ENCODE measurements around the gene PNMA1. TPM values are rescaled to one million over a fixed set of nuclear protein-coding genes. Genes with fewer than 3 reads are reported as not detected.

PNMA1 gene
- 10 to 100 TPM; 10.8 to 23.5 (median 14.6) TPM for polyA plus RNA-seq
- long read RNA-seq, donor 1 = 0 reads
- long read RNA-seq, donor 2, transcript PNMA1-201 (1 exons, 2,590 nt) = major isoform, 14 of 14 reads
- long read RNA-seq, donor 2, partial matches to known transcripts = 0 of 14 reads
- long read RNA-seq, donor 2, other reads (novel, unspliced or antisense) = 0 of 14 reads
- long read RNA-seq, donor 3, transcript PNMA1-201 (1 exons, 2,590 nt) = major isoform, 44 of 44 reads
- long read RNA-seq, donor 3, partial matches to known transcripts = 0 of 44 reads
- long read RNA-seq, donor 3, other reads (novel, unspliced or antisense) = 0 of 44 reads
- long read RNA-seq, donor 4, transcript PNMA1-201 (1 exons, 2,590 nt) = major isoform, 5 of 5 reads
- long read RNA-seq, donor 4, partial matches to known transcripts = 0 of 5 reads
- long read RNA-seq, donor 4, other reads (novel, unspliced or antisense) = 0 of 5 reads
- long read RNA-seq, donor 5, transcript PNMA1-201 (1 exons, 2,590 nt) = major isoform, 6 of 6 reads
- long read RNA-seq, donor 5, partial matches to known transcripts = 0 of 6 reads
- long read RNA-seq, donor 5, other reads (novel, unspliced or antisense) = 0 of 6 reads
- long read RNA-seq, donor 6, transcript PNMA1-201 (1 exons, 2,590 nt) = major isoform, 31 of 31 reads
- long read RNA-seq, donor 6, partial matches to known transcripts = 0 of 31 reads
- long read RNA-seq, donor 6, other reads (novel, unspliced or antisense) = 0 of 31 reads
- long read RNA-seq, donor 7 = 0 reads
- long read RNA-seq, donor 8, partial matches to known transcripts = 0 of 3 reads
- long read RNA-seq, donor 8, other reads (novel, unspliced or antisense) = 0 of 3 reads
- long read RNA-seq, donor 9, transcript PNMA1-201 (1 exons, 2,590 nt) = major isoform, 7 of 7 reads
- long read RNA-seq, donor 9, partial matches to known transcripts = 0 of 7 reads
- long read RNA-seq, donor 9, other reads (novel, unspliced or antisense) = 0 of 7 reads
- long read RNA-seq, donor 10, transcript PNMA1-201 (1 exons, 2,590 nt) = major isoform, 81 of 81 reads
- long read RNA-seq, donor 10, partial matches to known transcripts = 0 of 81 reads
- long read RNA-seq, donor 10, other reads (novel, unspliced or antisense) = 0 of 81 reads

GRCh38 chr14:73713803-73714655, at the start of gene PNMA1:
PNMA1 (minus strand) TSS chr14:73714384; CDS start chr14:73713639, 745 bp downstream.
- Histone ChIP-seq H3K4me3 (ENCODE audit: low read depth in 1 of 3, low read length in 3 of 3) (peak within 1 kb of the TSS; percentile 60 to 87 (median 75)), H3K9me3 (ENCODE audit: control insufficient read depth in 2 of 2, insufficient read depth in 1 of 2, low read depth in 1 of 2, low read length in 1 of 2) (no peaks in the 10 kb centered on the region), H3K4me1 (ENCODE audit: control insufficient read depth in 3 of 3, insufficient read depth in 2 of 3, low read depth in 1 of 3, low read length in 2 of 3) (peaks cover 0 to 33% (median 8%) of the 10 kb centered on the region in 3 donors), H3K27me3 (ENCODE audit: control insufficient read depth in 3 of 3, insufficient read depth in 3 of 3, low read length in 3 of 3) (peaks cover 0 to 10% (median 0%) of the 10 kb centered on the region in 3 donors), H3K27ac (ENCODE audit: low read depth in 1 of 3, low read length in 2 of 3) (peak within 1 kb of the TSS; percentile 69 to 91 (median 87)), H3K36me3 (ENCODE audit: control insufficient read depth in 3 of 3, insufficient read depth in 2 of 3, low read depth in 1 of 3, low read length in 3 of 3) (peaks cover 13 to 29% (median 17%) of the 10 kb centered on the region in 3 donors)
- FAIRE-seq (no peak), DNase-seq (peak; percentile 81 to 89)
- 0% methylated on average over 80 to 113 of the region's 113 CpGs for WGBS, 3 donors

- Histone ChIP-seq H3K36me3 (ENCODE audit: control insufficient read depth in 3 of 3, insufficient read depth in 2 of 3, low read depth in 1 of 3, low read length in 3 of 3) (peaks cover 0 to 14% (median 2%) of the 10 kb centered on the region in 3 donors), H3K27ac (ENCODE audit: low read depth in 1 of 3, low read length in 2 of 3) (peak overlapping the region in 2 of 3 donors; percentile 52 to 97), H3K4me1 (ENCODE audit: control insufficient read depth in 3 of 3, insufficient read depth in 2 of 3, low read depth in 1 of 3, low read length in 2 of 3) (peaks cover 18 to 50% (median 44%) of the 10 kb centered on the region in 3 donors), H3K4me3 (ENCODE audit: low read depth in 1 of 3, low read length in 3 of 3) (no peak overlapping the region), H3K9me3 (ENCODE audit: control insufficient read depth in 2 of 2, insufficient read depth in 1 of 2, low read depth in 1 of 2, low read length in 1 of 2) (no peaks in the 10 kb centered on the region), H3K27me3 (ENCODE audit: control insufficient read depth in 3 of 3, insufficient read depth in 3 of 3, low read length in 3 of 3) (no peaks in the 10 kb centered on the region)
- no peak for FAIRE-seq
- 34 to 69% (median 35%) methylated on average over 3 of the region's 3 CpGs for WGBS, 3 donors
- DNase-seq = peak in 1 of 2 donors; percentile 65
Measured at GRCh38 chr14:73763396-73763795, 49.2 kb upstream of the PNMA1 start.

DNA sequence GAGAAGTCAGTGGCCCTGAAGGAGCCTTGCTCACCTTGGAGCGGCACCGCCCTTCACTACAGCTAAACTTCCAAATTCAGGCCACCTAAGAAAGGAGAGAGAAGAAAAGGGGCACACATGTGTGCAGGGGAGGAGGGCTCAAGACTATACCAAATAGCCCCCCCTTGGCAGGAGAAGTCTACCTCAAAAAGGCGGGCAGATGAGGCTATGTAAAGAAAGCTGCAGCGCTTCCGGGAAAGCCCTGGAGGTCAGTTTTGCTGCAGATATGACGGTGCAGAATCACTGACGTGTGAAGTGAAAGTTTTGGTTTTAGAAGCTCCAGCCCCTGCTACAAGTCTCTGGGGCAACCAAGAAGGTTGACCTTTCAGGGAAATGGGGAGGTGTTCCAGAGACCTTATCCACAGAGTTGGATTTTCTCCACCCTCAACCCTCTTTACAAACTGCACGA, 48.2 kb upstream of the PNMA1 start:
- no peak overlapping the region for H3K4me3 ChIP-seq (ENCODE audit: low read depth in 1 of 3, low read length in 3 of 3)
- H3K27ac ChIP-seq (ENCODE audit: low read depth in 1 of 3, low read length in 2 of 3) = peak overlapping the region; percentile 52 to 97 (median 62)
- 20 to 42% (median 29%) methylated on average over 8 of the region's 8 CpGs for WGBS, 3 donors
- H3K4me1 ChIP-seq (ENCODE audit: control insufficient read depth in 3 of 3, insufficient read depth in 2 of 3, low read depth in 1 of 3, low read length in 2 of 3) = peaks cover 19 to 60% (median 54%) of the 10 kb centered on the region in 3 donors
- no peak for FAIRE-seq
- no peaks in the 10 kb centered on the region for H3K9me3 ChIP-seq (ENCODE audit: control insufficient read depth in 2 of 2, insufficient read depth in 1 of 2, low read depth in 1 of 2, low read length in 1 of 2)
- no peaks in the 10 kb centered on the region for H3K27me3 ChIP-seq (ENCODE audit: control insufficient read depth in 3 of 3, insufficient read depth in 3 of 3, low read length in 3 of 3)
- DNase-seq = peak; percentile 66 to 70
- peaks cover 0 to 20% (median 2%) of the 10 kb centered on the region in 3 donors for H3K36me3 ChIP-seq (ENCODE audit: control insufficient read depth in 3 of 3, insufficient read depth in 2 of 3, low read depth in 1 of 3, low read length in 3 of 3)

GRCh38 chr14:73761618-73762355, 47.6 kb upstream of the PNMA1 start:
- no peaks in the 10 kb centered on the region for H3K9me3 ChIP-seq (ENCODE audit: control insufficient read depth in 2 of 2, insufficient read depth in 1 of 2, low read depth in 1 of 2, low read length in 1 of 2)
- WGBS, 3 donors = 17 to 33% (median 23%) methylated on average over 2 of the region's 2 CpGs
- H3K27me3 ChIP-seq (ENCODE audit: control insufficient read depth in 3 of 3, insufficient read depth in 3 of 3, low read length in 3 of 3) = no peaks in the 10 kb centered on the region
- no peak for DNase-seq
- H3K36me3 ChIP-seq (ENCODE audit: control insufficient read depth in 3 of 3, insufficient read depth in 2 of 3, low read depth in 1 of 3, low read length in 3 of 3) = peaks cover 0 to 17% (median 2%) of the 10 kb centered on the region in 3 donors
- peaks cover 20 to 66% (median 54%) of the 10 kb centered on the region in 3 donors for H3K4me1 ChIP-seq (ENCODE audit: control insufficient read depth in 3 of 3, insufficient read depth in 2 of 3, low read depth in 1 of 3, low read length in 2 of 3)
- H3K27ac ChIP-seq (ENCODE audit: low read depth in 1 of 3, low read length in 2 of 3) = peak overlapping the region; percentile 52 to 97 (median 62)
- H3K4me3 ChIP-seq (ENCODE audit: low read depth in 1 of 3, low read length in 3 of 3) = no peak overlapping the region
- FAIRE-seq = no peak

GRCh38 chr14:73760598-73761586, 46.7 kb upstream of the PNMA1 start:
- DNase-seq (no peak), FAIRE-seq (no peak)
- H3K4me1 ChIP-seq (ENCODE audit: control insufficient read depth in 3 of 3, insufficient read depth in 2 of 3, low read depth in 1 of 3, low read length in 2 of 3) = peaks cover 25 to 75% (median 59%) of the 10 kb centered on the region in 3 donors
- peak overlapping the region; percentile 95 to 97 (median 95) for H3K27ac ChIP-seq (ENCODE audit: low read depth in 1 of 3, low read length in 2 of 3)
- H3K9me3 ChIP-seq (ENCODE audit: control insufficient read depth in 2 of 2, insufficient read depth in 1 of 2, low read depth in 1 of 2, low read length in 1 of 2) = no peaks in the 10 kb centered on the region
- peak overlapping the region in 2 of 3 donors; percentile 16 to 48 for H3K4me3 ChIP-seq (ENCODE audit: low read depth in 1 of 3, low read length in 3 of 3)
- peaks cover 0 to 23% (median 0%) of the 10 kb centered on the region in 3 donors for H3K36me3 ChIP-seq (ENCODE audit: control insufficient read depth in 3 of 3, insufficient read depth in 2 of 3, low read depth in 1 of 3, low read length in 3 of 3)
- 43 to 50% (median 45%) methylated on average over 13 of the region's 13 CpGs for WGBS, 3 donors
- no peaks in the 10 kb centered on the region for H3K27me3 ChIP-seq (ENCODE audit: control insufficient read depth in 3 of 3, insufficient read depth in 3 of 3, low read length in 3 of 3)

DNA sequence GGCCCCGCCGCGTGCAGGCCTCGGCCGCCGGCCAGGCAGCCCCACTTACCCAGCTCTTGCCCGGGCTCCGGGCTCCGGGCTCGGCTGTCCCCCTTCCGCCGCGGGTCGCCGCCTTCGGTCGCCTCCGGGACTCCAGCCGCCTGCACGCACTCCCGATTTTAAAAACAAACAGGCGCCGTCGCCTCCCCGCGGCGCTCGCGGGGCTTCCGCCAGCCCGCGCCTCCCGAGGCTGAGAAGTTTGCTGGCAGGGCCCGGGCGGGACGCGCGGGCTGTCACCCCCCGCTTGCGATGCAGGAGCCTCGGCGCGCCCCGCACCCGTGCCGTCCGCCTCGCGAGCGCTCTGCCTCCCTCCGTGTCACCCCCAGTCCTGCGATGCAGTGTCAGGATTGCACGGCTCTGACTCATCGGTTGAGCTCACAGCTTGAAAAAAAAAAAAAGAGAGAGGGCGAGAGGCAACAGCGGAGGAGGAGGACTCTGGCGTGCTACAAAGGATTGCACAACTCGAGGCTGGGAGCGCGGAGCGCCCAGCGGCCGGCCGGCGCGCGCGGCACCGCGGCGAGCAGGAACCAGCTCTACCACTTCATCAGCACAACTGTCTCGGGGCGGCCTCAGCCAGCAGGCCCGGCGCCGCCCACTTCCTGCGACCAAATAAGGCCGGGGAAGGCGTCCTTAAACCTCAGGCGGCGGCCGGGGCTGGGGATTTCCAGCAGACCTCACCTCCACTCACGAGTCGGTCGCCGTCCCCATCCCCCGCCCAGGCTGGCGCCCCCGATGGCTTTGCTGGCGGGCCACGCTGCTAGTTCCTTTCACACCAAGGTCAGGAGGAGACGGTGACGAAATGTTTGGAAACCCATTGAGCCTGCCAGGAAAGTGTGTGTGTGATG, 45.8 kb upstream of the PNMA1 start:
- Histone ChIP-seq H3K4me3 (ENCODE audit: low read depth in 1 of 3, low read length in 3 of 3) (peak overlapping the region; percentile 48 to 88 (median 85)), H3K9me3 (ENCODE audit: control insufficient read depth in 2 of 2, insufficient read depth in 1 of 2, low read depth in 1 of 2, low read length in 1 of 2) (no peaks in the 10 kb centered on the region), H3K36me3 (ENCODE audit: control insufficient read depth in 3 of 3, insufficient read depth in 2 of 3, low read depth in 1 of 3, low read length in 3 of 3) (peaks cover 0 to 31% (median 0%) of the 10 kb centered on the region in 3 donors), H3K27ac (ENCODE audit: low read depth in 1 of 3, low read length in 2 of 3) (peak overlapping the region; percentile 95 to 97 (median 95)), H3K4me1 (ENCODE audit: control insufficient read depth in 3 of 3, insufficient read depth in 2 of 3, low read depth in 1 of 3, low read length in 2 of 3) (peaks cover 20 to 77% (median 59%) of the 10 kb centered on the region in 3 donors), H3K27me3 (ENCODE audit: control insufficient read depth in 3 of 3, insufficient read depth in 3 of 3, low read length in 3 of 3) (no peaks in the 10 kb centered on the region)
- WGBS, 3 donors = 0 to 1% (median 0%) methylated on average over 72 to 93 of the region's 93 CpGs
- FAIRE-seq = no peak
- DNase-seq = peak; percentile 97 to 99

All from small intestine (tissue), 16 donors.